K562 (cell line): ENCODE data around the gene RNU6-1. TPM values are rescaled to one million over a fixed set of nuclear protein-coding genes. Genes with fewer than 3 reads are reported as not detected.

Source experiments
- CBX3 ChIP-seq, 2 experiments: IDR thresholded peaks; 1 replicate in 1 of 2; 2 replicates in 1 of 2; pipeline ENCODE4 v1.6.1; 2012; ENCODE audit warnings: inconsistent platforms in 2 of 2, low read length in 2 of 2, borderline replicate concordance in 1 of 2, control low read depth in 1 of 2
- CREB3L1 ChIP-seq: fragments of 450-650 bp; IDR thresholded peaks from 2 replicates; pipeline ENCODE4 v1.6.1; 2014; ENCODE audit warnings: low read depth, mild to moderate bottlenecking, moderate library complexity, borderline replicate concordance
- DIDO1 ChIP-seq: fragments of 450-650 bp; IDR thresholded peaks from 2 replicates; pipeline ENCODE4 v1.6.1; 2016; ENCODE audit warnings: low read depth, missing biosample characterization, missing genetic modification characterization
- ESRRA ChIP-seq: fragments of 450-650 bp; IDR thresholded peaks from 2 replicates; pipeline ENCODE4 v1.6.1; 2014; ENCODE audit warnings: low read depth, mild to moderate bottlenecking, moderate library complexity, borderline replicate concordance
- FOXA3 ChIP-seq, 2 experiments: fragments of 450-650 bp in 1 of 2; sonication (generic) in 1 of 2; formaldehyde crosslinking; IDR thresholded peaks in 1 of 2; conservative IDR thresholded peaks in 1 of 2; 2 replicates each; pipeline versions ENCODE4 v1.4.0 to v1.8.0; 2020 to 2022; ENCODE audit warnings: mild to moderate bottlenecking in 2 of 2, missing genetic modification reagents in 1 of 2
- GMEB1 ChIP-seq: fragments of 250-450 bp; sonication (Bioruptor Pico); IDR thresholded peaks from 2 replicates; pipeline ENCODE4 v1.4.0; 2020; ENCODE audit warnings: mild to moderate bottlenecking
- HNRNPH1 ChIP-seq: fragments of 200-400 bp; formaldehyde crosslinking; optimal IDR thresholded peaks from 2 replicates; pipeline ENCODE3; 2017; ENCODE audit warnings: low read depth, mild to moderate bottlenecking, low read length, moderate library complexity
- MAFG ChIP-seq: fragments of 450-650 bp; conservative IDR thresholded peaks from 2 replicates; pipeline ENCODE4 v1.6.1; 2016; ENCODE audit warnings: missing genetic modification characterization, missing compliant biosample characterization
- MEIS2 ChIP-seq: fragments of 450-650 bp; IDR thresholded peaks from 2 replicates; pipeline ENCODE4 v1.6.1; 2014; ENCODE audit warnings: mild to moderate bottlenecking; ENCODE audit not compliant: partially characterized antibody
- NCOA4 ChIP-seq: fragments of 450-650 bp; IDR thresholded peaks from 2 replicates; pipeline ENCODE4 v1.6.1; 2018; ENCODE audit warnings: mild to moderate bottlenecking; ENCODE audit not compliant: partially characterized antibody
- NR2F6 ChIP-seq: fragments of 450-650 bp; formaldehyde crosslinking; IDR thresholded peaks from 2 replicates; pipeline ENCODE4 v1.4.0; 2020; ENCODE audit warnings: mild to moderate bottlenecking
- ZBTB11 ChIP-seq, 3 experiments: fragments of 200-800 bp in 1 of 3; fragments of 250-450 bp in 1 of 3; fragments of 450-650 bp in 1 of 3; sonication (Bioruptor Pico) in 1 of 3; sonication (Bioruptor generic) in 1 of 3; formaldehyde crosslinking in 1 of 3; IDR thresholded peaks; 2 replicates each; pipeline versions ENCODE4 v1.6.1 to v1.8.0; 2016 to 2022; ENCODE audit warnings: mild to moderate bottlenecking in 2 of 3, missing genetic modification characterization in 2 of 3, missing compliant biosample characterization in 1 of 3, moderate library complexity in 1 of 3
- ZNF212 ChIP-seq: fragments of 450-650 bp; formaldehyde crosslinking; IDR thresholded peaks from 2 replicates; pipeline ENCODE4 v1.4.0; 2020; ENCODE audit warnings: mild to moderate bottlenecking
- ZNF316 ChIP-seq: fragments of 450-650 bp; IDR thresholded peaks from 2 replicates; pipeline ENCODE4 v1.6.1; 2016
- ZNF696 ChIP-seq: fragments of 250-450 bp; sonication (Bioruptor Pico); conservative IDR thresholded peaks from 2 replicates; pipeline ENCODE4 v1.4.0; 2020; ENCODE audit warnings: mild to moderate bottlenecking, moderate library complexity
- polyA plus RNA-seq, 8 experiments: library from polyadenylated mRNA; depleted of rRNA in 4 of 8; stranded (reverse) in 5 of 8; unstranded in 3 of 8; fragments of >200 nt; fragmentation: Nextera tagmentation in 2 of 8; fragmentation: Illumina TruSeq in 1 of 8; extraction: Ambion mirVana in 2 of 8; extraction: Trizol in 1 of 8; gene quantifications; 2 replicates each; pipeline versions ENCODE4 v1.2.1 to v1.2.3, GENCODE V29; 2011 to 2014; ENCODE audit warnings: inconsistent platforms in 1 of 8, missing spikeins in 1 of 8
- total RNA-seq, 7 experiments: library from RNA; depleted of rRNA in 6 of 7; stranded (reverse); fragments of >200 nt in 6 of 7; fragmentation: Illumina TruSeq in 2 of 7; extraction: Trizol in 2 of 7; gene quantifications; 2 replicates each; pipeline versions ENCODE4 v1.2.1 to v1.2.3, GENCODE V29; 2011 to 2021; ENCODE audit warnings: low replicate concordance in 1 of 7
- TF ChIP-seq, protein P1 (sequence below): fragments of 450-650 bp; IDR thresholded peaks from 2 replicates; pipeline ENCODE4 v1.6.1; 2017; ENCODE audit warnings: antibody characterized with exemption, mild to moderate bottlenecking

The RNU6-1 gene
- total and polyA plus RNA-seq, 9 of the 15 experiments (the other 6 are each of a cell fraction or from before 2014, with no cell fraction given) = not detected

- TF ChIP-seq ZBTB11 (CRISPR knock-in tag; IDR thresholded peaks at IDR 0.05) (peak in 1 of 3 experiments; percentile 46; a peak in 1 of 6 replicates), ZNF316 (no peak), CBX3 (IDR thresholded peaks at IDR 0.05; ENCODE audit: borderline replicate concordance in 1 of 2, low read length in 2 of 2) (peak in 1 of 2 experiments; percentile 29; a peak in 1 of 3 replicates), MAFG (no peak), HNRNPH1 (no peak), GMEB1 (CRISPR knock-in tag) (peak; percentile 62; the same call in 1 of the 2 replicates), ZNF212 (CRISPR knock-in tag) (no peak), CREB3L1 (peak; percentile 69; the same call in 1 of the 2 replicates), DIDO1 (no peak), MEIS2 (no peak), NCOA4 (no peak), NR2F6 (CRISPR knock-in tag) (no peak), FOXA3 (CRISPR knock-in tag; conservative IDR thresholded peaks at IDR 0.05 in 1 of 2, IDR thresholded peaks at IDR 0.05 in 1 of 2) (0 out of 4 replicates have a peak, but pooled peaks of 1 of the 2 experiments have one; percentile 65), ZNF696 (CRISPR knock-in tag) (no peak), ESRRA (peak; percentile 15; the same call in 1 of the 2 replicates)
- TF ChIP-seq, protein P1, sequence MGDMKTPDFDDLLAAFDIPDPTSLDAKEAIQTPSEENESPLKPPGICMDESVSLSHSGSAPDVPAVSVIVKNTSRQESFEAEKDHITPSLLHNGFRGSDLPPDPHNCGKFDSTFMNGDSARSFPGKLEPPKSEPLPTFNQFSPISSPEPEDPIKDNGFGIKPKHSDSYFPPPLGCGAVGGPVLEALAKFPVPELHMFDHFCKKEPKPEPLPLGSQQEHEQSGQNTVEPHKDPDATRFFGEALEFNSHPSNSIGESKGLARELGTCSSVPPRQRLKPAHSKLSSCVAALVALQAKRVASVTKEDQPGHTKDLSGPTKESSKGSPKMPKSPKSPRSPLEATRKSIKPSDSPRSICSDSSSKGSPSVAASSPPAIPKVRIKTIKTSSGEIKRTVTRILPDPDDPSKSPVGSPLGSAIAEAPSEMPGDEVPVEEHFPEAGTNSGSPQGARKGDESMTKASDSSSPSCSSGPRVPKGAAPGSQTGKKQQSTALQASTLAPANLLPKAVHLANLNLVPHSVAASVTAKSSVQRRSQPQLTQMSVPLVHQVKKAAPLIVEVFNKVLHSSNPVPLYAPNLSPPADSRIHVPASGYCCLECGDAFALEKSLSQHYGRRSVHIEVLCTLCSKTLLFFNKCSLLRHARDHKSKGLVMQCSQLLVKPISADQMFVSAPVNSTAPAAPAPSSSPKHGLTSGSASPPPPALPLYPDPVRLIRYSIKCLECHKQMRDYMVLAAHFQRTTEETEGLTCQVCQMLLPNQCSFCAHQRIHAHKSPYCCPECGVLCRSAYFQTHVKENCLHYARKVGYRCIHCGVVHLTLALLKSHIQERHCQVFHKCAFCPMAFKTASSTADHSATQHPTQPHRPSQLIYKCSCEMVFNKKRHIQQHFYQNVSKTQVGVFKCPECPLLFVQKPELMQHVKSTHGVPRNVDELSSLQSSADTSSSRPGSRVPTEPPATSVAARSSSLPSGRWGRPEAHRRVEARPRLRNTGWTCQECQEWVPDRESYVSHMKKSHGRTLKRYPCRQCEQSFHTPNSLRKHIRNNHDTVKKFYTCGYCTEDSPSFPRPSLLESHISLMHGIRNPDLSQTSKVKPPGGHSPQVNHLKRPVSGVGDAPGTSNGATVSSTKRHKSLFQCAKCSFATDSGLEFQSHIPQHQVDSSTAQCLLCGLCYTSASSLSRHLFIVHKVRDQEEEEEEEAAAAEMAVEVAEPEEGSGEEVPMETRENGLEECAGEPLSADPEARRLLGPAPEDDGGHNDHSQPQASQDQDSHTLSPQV = peak; percentile 90
Observed at GRCh38 chr15:67863442-67863987, 23.7 kb upstream of the RNU6-1 start (continued).
